Activated T-helper 2 cell treated with anti-CD3 and anti-CD28 coated beads, Interferon-gamma antibody, Interleukin-2, Interleukin-4, amounts not matched to agents 10 μg/mL and 5 μg/mL and 100 μg/mL, durations not matched to agents 14 hours and 24 hours and 36 hours (primary cell): ENCODE data around the gene RNU1-4. TPM values are rescaled to one million over a fixed set of nuclear protein-coding genes. Genes with fewer than 3 reads are reported as not detected.

Experiments
- total RNA-seq: library from RNA; stranded (reverse); gene quantifications from 2 replicates; pipeline ENCODE4 v1.2.3, GENCODE V29; 2022

Gene RNU1-4
- total RNA-seq, 1 donor from 2014 or later: 2,369 TPM

Other genes starting within 250 kb of the RNU1-4 start
- 2,033 and 2,369 TPM in 2 replicates for gene RNU1-1, start 226.2 kb upstream of the RNU1-4 start, total RNA-seq
- gene NBPF1, start 127.0 kb upstream of the RNU1-4 start, total RNA-seq: 5.2 and 6.1 TPM in 2 replicates
- gene RNU1-3, start 73.6 kb upstream of the RNU1-4 start, total RNA-seq: 2,033 and 2,369 TPM in 2 replicates
- 2,033 and 2,369 TPM in 2 replicates for gene RNU1-2, start 155.5 kb downstream of the RNU1-4 start, total RNA-seq
- 25.7 and 28.6 TPM in 2 replicates for gene CROCC, start 181.4 kb downstream of the RNU1-4 start, total RNA-seq
- 0.32 TPM in 1 of 2 replicates, not detected in the other for gene MFAP2, start 240.1 kb downstream of the RNU1-4 start, total RNA-seq